ENCODE data around the gene ZFR2.

ZFR2 gene

DNA sequence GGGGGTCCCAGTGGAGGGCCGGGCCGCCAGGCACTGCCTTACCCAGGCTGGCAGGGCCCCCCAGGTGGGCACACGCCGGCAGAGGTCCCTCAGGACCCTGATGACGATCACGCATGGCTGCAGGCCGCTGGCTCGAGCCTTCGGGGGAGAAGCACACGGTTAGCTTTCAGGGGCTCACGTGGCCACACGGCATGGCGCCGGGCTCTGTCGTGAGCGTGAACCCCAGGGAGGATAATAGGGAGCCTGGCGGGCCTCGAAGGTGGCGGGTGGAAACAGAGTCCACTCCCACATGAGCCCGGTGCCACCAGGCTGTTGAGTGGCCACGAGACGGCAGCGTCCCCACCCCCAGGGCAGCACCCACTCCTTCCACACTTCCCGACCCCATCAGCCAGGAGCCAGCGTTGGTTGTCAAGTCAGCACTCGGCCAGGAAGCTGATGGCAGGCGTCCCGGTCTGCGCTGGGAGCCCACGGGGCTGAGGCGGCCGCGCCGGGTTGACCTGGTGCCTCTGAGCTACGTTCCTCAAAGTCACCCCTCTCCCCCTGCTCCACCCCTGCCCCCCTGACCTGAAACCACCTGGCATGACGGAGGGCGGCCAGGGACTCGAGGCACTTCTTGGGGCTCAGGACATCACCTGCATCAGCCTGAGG lies 58.0 kb downstream of the ZFR2 start:
- no peak for DNase-seq

DNA sequence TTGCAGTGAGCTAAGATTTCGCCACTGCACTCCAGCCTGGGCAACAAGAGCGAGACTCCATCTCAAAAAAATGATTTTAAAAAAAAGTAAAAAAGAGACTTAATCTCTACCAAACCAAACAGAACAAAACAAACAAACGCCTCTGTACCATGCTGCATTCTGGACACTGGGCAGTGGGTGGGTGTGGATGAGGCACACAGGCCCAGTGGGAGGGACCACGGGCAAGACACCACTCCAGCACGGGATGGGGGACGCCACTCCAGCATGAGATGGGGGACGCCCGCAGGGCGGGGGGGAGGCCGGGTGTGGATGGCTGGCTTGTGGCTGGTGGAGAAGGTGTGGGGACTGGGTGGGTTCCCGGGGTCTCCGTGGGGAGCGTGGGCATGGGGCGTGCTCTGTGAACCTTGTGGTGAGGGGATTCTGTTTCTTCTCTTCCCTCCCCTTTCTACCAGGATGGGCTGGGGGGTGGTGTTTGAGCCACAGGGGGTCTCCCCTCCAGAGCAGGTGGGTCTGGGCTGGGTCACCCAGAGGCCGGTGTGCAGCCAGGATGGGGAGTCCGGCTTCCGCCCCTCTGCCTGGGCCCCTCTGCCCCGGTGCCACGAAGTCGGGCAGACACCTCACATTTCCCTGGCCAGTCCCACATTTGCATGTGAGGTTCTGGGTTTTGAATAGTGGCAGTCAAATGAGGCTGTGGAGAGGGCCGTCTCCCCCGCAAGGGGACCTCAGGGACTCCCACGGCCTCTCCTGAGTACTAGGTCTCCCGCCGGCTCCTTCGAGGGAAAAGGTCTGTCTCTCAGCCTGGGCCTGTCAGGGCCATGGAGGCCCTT lies 58.7 kb downstream of the ZFR2 start:
- DNase-seq: no peak

DNA sequence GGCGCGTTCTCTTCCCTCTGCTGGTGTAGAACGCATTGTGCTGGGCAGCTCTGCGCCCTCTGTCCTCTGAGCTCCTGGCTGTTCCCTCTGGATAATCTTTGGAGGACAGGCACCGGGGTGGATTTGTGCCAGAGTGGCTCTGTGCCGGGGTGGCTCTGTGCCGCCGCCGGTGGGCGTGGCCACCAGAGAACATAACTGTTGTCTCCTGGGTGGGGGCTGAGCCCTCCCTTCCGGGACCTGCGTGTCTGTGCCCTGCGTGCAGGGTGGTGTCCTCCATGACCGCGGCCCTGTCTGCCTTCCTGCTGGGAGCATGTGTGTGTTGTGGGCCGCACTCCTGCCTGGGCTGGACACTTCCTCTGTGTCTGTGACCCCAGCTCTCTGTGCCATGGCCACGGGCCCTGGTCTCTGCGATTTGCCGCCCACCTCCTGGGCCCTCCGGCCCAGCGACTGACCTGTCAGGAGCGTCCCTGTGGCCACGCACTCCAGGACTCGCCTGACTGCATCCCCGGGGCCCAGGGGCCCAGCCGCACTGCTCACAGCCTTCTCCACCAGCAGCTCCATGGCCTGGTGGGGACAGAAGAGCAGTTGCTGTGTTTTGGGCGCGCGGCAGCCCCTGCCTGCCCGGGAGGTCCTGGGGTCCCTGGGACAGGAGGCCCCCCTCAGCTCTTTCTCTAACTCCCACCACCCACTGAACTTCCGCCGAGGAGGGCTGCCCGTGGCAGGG lies 60.3 kb downstream of the ZFR2 start:
- no peak for DNase-seq

GRCh38 chr19:3807574-3808354 lies 61.1 kb downstream of the ZFR2 start:
- DNase-seq: no peak

DNA sequence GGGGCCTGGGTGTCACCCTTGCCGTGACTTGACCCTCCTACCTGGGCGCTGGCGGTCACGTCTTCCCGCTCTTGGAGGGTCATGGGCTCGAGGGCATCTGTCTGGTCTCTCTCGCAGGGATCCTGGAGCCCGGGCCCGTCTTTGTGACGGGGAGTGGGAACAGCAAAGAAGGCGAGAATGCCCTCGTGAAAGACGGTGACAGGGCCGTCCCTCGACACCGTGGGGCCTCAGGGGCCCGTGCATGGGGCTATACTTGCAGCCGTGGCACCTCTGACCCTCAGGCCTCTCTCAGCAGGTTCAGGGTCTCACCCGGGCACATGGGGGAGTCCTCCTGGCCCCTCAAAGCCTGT lies 61.7 kb downstream of the ZFR2 start:
- DNase-seq: no peak

DNA sequence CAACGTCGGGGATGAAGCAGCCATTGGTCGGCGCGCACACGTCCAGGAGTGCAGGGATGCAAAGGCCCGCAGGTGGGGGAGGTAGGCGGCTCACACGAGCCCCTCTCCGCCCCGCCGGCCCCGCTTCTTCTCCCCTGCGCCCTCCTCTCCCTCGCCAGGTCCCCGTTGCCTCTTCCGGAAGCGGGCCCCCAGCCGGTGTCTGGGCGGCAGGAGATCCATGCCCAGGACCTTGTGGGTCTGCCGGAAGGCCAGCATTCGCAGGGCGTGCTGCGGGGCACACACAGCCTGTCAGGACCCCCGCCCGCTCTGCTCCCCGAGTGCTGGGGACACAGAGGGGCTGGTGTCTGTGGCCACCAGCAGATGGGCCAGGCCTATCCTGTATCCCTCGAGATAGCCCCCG lies 63.0 kb downstream of the ZFR2 start:
- DNase-seq: no peak

GRCh38 chr19:3804429-3804828 lies 64.4 kb downstream of the ZFR2 start:
- no peak for DNase-seq

- no peak for DNase-seq
Measured at GRCh38 chr19:3803986-3804385, 64.9 kb downstream of the ZFR2 start.

DNA sequence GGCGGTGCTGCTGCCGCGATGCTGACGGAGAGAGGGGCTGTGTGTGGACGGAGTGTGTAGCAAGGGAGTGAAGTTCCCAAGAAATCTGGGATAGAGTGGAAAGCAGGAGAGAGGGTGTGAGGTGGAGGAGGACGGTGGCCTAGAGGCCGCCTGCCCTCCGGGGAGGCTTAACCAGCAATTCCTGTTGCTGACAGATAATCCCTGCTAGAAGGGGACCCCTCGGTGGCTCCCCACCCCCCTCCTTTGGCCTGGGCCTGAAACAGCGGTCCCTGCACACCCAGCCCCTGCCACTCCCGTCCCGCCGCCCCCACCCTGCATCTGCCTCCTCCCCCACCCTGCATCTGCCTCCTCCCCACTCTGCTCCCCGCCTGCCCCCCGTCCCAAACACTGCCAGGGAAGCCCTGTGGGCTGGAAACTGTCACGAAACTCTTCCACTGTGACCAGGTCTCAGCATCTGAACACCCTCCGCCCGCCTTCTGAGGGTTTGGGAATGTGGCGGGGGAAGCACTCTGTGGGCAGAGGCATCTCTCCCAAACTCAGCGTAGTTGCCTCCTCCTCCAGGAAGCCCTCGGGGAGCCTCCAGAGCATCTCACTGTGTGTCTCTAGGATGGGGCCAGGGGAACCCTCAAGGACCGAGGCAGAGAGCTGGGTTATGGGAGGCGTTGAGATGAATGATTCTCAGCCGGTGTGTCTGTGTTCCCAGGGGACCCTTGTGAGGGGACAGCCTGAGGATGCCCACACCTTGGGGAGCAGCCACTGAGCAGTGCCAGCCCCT lies 65.5 kb downstream of the ZFR2 start:
- DNase-seq: no peak

DNA sequence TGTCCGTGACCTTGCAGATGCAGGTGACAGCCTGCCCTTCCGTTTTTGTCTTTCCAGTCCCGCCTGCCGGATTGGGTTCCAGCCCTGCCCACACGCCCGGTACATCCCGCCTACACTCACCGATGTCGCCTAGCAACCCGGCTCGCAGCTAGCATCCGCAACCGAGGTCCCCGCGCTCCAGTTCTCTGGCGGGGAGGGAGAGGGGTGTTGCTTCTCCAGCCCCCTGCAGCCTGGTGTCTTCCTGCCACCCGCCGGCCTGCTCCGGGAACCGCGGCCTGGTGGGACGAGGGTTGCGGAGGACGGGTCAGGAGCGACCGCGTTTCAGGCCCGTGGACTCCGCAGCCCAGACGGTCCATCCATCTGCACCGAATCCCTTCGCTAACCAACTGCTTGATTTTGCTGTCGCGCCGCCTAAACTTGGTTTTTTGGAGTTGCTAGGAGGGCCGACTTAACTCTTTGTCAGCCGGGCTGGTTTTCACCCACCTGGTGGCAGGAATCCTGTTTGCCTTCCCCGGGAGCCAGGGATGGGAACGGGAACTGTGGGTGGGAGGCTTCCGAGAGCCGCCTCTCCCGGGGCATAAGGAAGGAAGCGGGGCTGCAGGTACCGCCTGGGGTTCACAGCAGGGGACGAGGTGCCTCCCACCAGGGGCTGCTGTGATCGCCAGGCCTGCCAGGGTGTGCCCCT lies 67.3 kb downstream of the ZFR2 start:
- no peak for DNase-seq

DNA sequence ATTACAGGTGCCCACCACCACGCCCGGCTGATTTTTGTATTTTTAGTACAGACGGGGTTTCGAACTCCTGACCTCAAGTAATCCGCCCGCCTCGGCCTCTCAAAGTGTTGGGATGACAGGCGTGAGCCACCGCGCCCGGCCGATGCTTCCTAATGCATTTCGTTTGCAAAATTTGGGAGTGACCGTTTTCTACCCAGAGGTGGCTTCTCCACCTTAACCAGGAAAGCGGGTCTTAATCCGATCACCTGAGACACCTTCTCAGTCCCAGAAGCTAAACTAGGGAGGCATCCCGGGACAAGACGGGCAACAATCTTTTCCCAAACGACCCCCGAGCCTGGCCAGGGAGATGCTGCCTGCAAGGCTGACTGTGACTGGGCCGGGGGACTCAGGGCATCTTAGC lies 67.8 kb downstream of the ZFR2 start:
- DNase-seq: no peak

DNA sequence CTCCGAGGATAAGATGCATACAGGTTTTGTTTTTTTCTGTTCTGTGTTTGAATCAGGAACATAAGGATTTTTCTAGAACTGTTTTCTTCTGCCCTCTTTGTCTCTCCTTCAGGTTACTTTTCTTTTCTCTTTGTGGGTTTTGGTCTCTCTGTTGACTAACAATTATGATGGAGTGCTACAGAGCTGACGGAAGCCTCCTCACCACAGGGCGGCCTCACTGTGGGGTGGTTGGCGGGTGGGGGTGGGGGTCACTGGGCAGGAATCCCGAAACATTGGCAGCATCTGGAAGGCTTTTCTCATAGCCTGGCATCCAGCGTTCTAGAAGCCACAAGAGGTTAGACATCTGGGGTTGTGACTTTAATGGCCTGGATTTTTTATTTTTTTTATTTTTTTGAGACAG lies 70.7 kb downstream of the ZFR2 start:
- no peak for DNase-seq

GRCh38 chr19:3796358-3796757 lies 72.5 kb downstream of the ZFR2 start:
- DNase-seq: no peak

GRCh38 chr19:3793799-3794198 lies 75.0 kb downstream of the ZFR2 start:
- no peak for DNase-seq

GRCh38 chr19:3792114-3792513 lies 76.7 kb downstream of the ZFR2 start:
- DNase-seq: no peak

- DNase-seq: no peak
Measured at GRCh38 chr19:3790941-3791340, 77.9 kb downstream of the ZFR2 start.

DNA sequence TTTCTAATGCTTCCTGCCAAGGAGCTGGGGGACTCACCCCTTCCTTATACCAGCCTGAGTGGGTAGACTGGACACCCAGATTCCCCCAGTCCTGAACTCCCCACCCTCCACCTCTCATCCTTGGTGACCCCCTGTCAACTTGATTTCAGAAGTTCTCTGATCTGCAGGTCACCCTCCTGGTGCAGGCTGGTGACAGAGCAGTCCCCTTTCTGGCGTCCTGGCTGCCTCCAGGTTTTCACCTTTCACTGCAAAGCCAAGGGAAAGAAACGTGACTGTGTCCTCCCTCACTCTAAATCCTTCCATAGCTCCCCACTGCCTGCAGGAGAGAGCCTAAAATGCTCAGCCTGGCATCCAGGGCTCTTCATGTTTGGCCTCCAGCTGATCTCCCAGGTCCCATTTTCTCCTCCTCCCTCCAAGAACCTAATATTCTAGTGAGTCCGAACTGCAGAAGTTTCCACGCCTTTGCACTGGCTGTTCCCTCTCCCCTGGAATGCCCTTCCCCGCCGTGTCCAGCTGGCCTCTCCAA lies 78.6 kb downstream of the ZFR2 start:
- no peak for DNase-seq

GRCh38 chr19:3788996-3789778 lies 79.7 kb downstream of the ZFR2 start:
- DNase-seq: no peak

- no peak for DNase-seq
Measured at GRCh38 chr19:3785938-3786824, 82.7 kb downstream of the ZFR2 start, which contains the start of gene MATK. Gene MATK, minus strand, starts transcription at chr19:3786381. Its CDS starts 1,246 bp downstream, at chr19:3785135.
